Inflammatory macrophage treated with lipopolysaccharide for 4 hours (primary cell): ENCODE data around the gene AGPAT1.
A peak's percentile ranks its signal among the peaks of the same experiment; 100 is the strongest.

Experiments used
- DNase-seq: peaks from one replicate; pipeline ENCODE4 v3.0.0-alpha.2; 2020

AGPAT1 gene

DNA sequence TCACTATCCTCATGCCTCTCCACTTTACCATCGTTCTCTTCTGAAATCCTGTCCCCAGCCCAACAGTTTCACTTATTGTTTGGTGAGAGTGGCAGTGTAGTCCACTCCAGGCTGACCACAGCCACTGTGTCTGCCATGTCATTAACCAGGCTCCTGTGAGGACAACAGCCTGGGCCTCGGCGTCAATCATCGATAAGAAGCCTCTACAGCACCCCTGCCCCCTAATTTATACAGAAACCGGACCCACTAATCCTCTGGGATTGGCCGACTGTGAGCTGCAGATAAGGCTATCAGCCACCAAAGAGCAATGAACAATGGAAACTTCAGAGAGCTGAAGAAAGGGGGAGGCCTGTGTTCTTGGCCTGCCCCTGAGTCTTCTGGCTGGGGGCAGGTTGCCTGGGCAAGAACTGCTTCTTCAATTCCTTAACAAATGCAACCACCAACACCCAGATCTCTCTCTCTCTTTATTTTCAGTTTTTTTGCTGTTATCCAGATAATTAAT is 8.1 kb downstream of the AGPAT1 start:
- DNase-seq = no peak

GRCh38 chr6:32167154-32167760 is 8.6 kb downstream of the AGPAT1 start:
- DNase-seq = no peak

- DNase-seq = no peak
Observed at GRCh38 chr6:32166411-32167061, 9.3 kb downstream of the AGPAT1 start.

GRCh38 chr6:32164295-32164694 is 11.6 kb downstream of the AGPAT1 start, which contains the start of gene EGFL8:
Gene EGFL8, plus strand, starts transcription at chr6:32164595. Its CDS starts 1,571 bp downstream, at chr6:32166166.
- DNase-seq = no peak

- no peak for DNase-seq
Observed at GRCh38 chr6:32163559-32164258, 12.2 kb downstream of the AGPAT1 start.

GRCh38 chr6:32158052-32158451 is 17.8 kb downstream of the AGPAT1 start:
- no peak for DNase-seq

- no peak for DNase-seq
Observed at GRCh38 chr6:32156891-32157290, 19.0 kb downstream of the AGPAT1 start.

DNA sequence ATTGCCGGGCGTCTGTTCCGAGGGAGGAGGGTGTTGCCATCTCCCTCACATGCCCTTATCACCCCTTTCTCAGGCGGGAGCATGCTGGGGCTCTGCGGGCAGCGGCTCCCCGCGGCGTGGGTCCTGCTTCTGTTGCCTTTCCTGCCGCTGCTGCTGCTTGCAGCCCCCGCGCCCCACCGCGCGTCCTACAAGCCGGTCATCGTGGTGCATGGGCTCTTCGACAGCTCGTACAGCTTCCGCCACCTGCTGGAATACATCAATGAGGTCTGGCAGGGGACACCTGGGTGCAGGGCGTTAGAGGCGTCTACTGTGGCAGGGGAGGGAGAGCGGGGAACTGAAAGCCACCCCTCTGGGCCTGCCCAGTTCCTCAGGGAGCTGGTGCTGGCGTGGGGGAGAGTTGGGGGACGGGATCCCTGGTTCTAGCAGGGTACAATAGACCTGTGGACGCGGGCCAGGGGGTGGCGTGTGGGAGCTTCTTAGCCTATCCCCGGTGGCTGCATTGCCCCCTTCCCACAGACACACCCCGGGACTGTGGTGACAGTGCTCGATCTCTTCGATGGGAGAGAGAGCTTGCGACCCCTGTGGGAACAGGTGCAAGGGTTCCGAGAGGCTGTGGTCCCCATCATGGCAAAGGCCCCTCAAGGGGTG is 21.2 kb downstream of the AGPAT1 start:
- peak; percentile 27 for DNase-seq

GRCh38 chr6:32153564-32154513 is 22.0 kb downstream of the AGPAT1 start, which contains the start of gene PPT2:
Gene PPT2, plus strand, starts transcription at chr6:32154141. Its CDS starts 454 bp downstream, at chr6:32154595.
- no peak for DNase-seq

DNA sequence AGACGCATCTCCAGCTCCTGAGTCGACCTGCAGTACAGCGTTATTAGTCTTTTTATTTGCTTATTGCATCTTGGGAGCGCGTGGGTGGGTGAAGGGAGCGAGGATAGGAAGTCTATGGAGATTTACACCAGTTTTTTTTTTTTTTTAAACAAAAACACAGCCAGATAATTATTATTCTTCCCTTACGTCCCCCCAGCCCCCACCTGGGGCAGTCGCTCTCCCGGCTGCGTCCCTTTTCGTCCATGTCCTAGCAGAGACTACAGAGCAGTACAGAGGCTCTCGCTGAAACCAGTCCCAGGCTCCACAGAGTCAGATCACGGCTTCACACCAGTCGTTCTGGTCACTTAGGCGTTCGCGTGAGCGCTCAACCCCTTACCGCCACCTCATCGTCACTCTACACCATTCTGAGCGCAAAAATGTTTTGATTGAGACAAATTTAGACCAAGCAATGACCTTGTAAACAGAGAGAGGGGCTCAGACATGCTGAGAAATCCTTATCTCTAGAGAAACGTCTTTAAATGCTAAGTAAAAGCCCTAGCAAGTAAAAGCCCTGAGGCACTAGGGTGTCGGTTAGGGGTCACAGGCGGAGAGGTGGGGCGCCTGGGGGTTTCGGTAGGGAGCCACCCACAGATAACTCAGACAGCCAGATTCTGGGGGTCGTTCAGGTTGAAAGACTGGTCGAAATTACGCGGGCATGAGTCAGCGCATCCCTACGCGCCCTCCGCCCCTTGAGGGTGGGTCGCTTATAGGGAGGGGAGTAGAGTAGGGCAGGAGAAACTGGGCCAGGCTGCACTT is 22.9 kb downstream of the AGPAT1 start:
- DNase-seq = no peak

DNA sequence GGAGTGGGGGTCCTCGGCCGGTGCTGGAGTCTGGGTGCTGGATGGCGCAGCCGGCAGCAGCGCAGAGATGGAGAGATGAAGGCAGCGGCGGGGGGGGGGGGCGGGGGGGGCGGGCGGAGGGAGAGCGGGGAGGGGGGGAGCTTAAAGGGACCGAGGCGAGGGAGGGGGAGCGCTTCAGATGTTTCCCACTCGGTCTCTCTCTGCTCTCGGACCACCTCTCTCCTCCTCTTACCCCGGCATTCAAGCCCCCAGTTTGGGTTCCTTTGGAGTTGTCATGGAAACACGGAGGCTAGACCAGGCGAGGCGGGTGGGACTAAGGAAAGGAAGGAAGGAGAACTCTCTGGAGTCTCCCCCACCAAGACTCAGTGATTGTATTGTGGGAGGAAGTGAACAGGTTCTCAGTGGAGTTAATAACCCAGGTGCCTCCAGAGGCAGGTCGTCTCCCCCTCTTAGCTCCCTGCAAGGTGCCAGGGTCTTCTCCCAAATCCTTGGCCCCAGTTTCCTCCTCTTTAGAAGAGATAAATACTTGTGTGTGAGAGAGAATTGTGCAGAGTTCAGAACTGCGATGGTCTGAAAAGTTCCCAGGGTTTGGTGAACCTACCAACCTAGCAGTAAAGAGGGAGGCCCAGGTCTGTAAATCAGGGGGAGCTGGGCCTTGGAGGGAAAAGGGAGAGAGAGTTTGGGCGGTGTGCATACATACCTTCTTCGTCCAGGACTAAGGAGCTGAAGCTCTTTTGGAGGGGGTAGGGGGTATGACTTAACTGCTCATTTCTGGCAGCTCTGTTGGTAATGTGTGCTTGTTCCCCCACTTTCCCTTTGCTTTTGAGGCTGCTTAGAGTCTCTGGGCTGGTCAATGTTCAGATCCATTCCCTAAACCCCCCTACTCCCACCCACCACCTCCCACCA is 23.8 kb downstream of the AGPAT1 start, which contains the start of gene PRRT1:
Gene PRRT1 (minus strand): TSS at position 77 of the 906 bp plus-strand sequence. CDS start 112 bp downstream, outside the sequence.
- no peak for DNase-seq

DNA sequence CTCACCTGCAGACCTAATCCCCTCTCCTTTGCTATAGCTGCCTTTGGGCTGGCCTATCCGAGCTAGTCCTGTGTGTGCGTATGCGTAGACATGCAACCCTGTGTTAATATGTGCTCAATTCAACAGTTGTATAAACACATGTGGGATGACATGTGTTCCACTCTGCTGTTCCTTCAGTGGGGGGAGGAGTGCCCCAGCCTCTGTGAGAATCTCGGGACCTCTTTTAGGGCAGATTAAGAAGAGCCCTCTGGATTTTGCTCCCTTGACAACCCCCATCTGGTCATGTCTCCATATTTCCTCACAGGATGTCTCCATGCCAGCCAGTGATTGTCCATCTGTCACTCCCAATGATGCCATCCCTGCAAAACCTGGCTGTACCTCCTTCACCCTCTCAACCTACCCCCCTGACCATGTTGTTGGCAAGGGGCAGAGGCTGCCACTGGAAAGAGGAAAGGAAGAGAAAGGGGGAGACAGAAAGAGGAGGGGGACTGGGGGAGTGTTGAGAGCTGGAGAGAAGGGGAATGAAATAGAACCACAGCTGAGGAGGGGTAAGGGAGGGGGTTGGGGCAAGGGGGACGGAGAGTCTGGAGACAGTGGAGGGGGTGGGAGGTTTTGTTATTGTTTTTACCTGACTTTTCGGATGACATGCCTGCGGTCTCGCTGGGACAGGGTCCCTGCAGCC is 24.6 kb downstream of the AGPAT1 start:
- DNase-seq = no peak

DNA sequence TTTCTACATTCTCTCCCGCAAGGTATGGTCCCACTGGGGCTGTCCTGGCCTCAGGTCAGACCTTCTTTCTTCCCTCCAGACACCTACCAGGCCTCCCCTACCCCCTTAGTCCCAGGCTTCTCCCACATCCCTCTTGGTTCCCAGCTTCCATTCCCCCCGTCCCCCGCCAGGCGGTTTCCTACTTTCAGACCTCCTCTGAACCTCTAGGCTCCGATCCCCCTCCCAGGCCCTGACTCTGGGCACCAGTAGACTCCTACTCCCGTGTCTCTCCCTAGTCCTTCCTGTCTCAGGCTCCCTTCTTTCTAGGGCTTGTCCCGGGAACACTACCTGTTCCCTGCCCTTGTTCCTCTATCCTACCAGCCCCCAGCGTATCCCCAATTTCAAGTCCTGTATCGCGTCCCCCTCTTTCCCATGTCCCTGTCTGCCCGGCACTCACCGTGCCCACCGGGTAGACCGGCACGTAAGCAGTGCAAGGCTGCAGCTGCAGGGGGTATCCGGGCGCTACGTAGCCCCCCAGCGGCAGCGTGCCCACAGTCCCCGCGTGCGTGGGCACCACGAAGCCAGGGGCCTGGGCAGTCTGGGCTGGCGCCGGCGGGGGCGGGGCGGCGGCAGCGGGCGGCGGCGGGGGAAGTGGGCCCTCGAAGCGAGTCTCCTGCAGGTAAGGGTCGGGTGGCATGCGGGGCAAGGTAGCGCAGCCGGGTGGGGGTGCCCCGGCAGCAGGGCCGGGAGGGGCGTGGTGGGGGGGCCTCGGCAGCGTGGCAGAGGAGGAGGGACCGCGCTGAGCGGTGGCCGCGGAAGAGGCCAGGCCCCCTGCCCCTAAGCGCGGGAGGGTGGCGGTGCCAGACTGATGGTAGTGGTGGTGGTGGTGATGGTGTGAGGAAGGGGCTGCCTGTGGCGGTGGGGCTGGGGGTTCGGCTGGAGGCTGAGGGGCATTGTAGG is 25.7 kb downstream of the AGPAT1 start:
- no peak for DNase-seq

DNA sequence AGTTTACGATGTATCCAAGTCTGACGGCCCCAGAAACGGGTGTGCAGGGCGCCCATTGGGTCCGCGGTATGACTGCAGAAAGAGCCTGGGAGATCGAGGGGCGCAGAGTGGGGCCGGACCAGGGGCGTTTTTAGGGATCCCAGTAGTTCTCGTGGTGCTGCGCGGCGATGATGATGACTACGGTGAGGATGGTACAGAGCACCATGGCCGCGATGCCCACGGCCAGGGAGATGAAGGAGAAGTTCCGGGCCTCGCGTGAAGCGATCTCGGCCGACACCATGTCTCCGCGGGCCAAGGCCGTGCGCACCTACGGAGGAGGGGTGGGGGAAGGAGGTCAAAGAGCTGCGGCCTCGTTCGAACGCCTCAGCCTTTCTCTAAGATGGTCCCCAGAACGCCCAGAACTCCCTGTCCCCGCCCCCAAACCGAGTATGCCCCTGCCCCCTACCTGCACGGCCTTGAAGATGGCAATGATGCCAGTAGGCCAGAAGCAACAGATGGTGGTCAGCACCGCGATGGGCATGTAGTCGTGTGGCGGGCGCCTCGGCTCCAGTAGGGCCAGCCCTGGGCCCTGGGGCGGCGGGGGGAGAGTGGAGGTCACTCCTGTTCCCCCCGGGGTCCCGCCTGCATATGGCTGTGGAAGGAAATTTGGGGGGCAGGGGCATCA is 26.7 kb downstream of the AGPAT1 start:
- no peak for DNase-seq

- peak; percentile 84 for DNase-seq
Observed at GRCh38 chr6:32148289-32149091, 27.4 kb downstream of the AGPAT1 start.

GRCh38 chr6:32147401-32148132 is 28.3 kb downstream of the AGPAT1 start:
- DNase-seq = no peak
